IPS-20b (cell line): ENCODE data around the gene PRPF4.
"Not testable (repeated sequence)": the region's sequence is repeated elsewhere in the genome, so short reads cannot be mapped to it uniquely, and the experiment has no call there.

ENCODE experiments used
- H3K27ac ChIP-seq: one replicate; pipeline ENCODE4 v1.5.1; 2013; ENCODE audit warnings: low read length
- H3K27me3 ChIP-seq: 2 replicates; pipeline ENCODE4 v1.6.1; 2013; ENCODE audit warnings: mild to moderate bottlenecking, low read length, inconsistent platforms; ENCODE audit not compliant: insufficient read depth
- H3K36me3 ChIP-seq: 2 replicates; pipeline ENCODE4 v1.6.1; 2013; ENCODE audit warnings: low read depth, mild to moderate bottlenecking, inconsistent platforms, low read length, moderate library complexity; ENCODE audit not compliant: insufficient read depth
- H3K4me1 ChIP-seq: 2 replicates; pipeline ENCODE4 v1.6.1; 2013; ENCODE audit warnings: mild to moderate bottlenecking, control low read depth, inconsistent platforms, low read length, moderate library complexity; ENCODE audit not compliant: insufficient read depth
- H3K4me3 ChIP-seq: 2 replicates; pipeline ENCODE4 v1.5.1; 2013; ENCODE audit warnings: mild to moderate bottlenecking, low read length, inconsistent platforms
- H3K9ac ChIP-seq: 2 replicates; pipeline ENCODE4 v1.6.1; 2013; ENCODE audit warnings: low read depth, mild to moderate bottlenecking, inconsistent platforms, low read length, moderate library complexity
- H3K9me3 ChIP-seq: 2 replicates; pipeline ENCODE4 v1.6.1; 2013; ENCODE audit warnings: mild to moderate bottlenecking, low read depth, low read length, inconsistent platforms; ENCODE audit not compliant: insufficient read depth

The PRPF4 gene

DNA sequence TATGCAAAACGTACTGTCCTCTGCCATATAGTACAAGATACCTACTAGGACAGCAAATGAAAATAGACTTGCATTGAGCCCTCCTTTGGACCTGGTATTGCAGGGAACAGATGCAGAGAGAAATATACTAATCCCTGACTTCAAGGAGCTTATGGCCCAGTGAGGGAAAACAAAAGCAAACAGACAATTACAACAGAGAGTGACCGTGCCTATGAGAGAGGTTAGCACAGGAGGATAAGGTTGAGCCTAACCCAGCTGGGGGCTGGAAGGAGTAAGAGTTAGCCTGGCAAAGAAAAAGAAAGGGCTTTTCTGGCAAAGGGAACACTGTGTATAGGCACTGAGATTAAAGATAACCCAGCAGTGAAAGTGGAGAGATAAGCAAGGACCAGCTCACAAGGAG, 5.6 kb upstream of the PRPF4 start:
- Histone ChIP-seq H3K9ac (no peak overlapping the region), H3K4me3 (no peak overlapping the region), H3K27me3 (no peaks in the 10 kb centered on the region), H3K36me3 (peaks cover 55% of the 10 kb centered on the region), H3K9me3 (no peaks in the 10 kb centered on the region), H3K27ac (no peak overlapping the region), H3K4me1 (no peaks in the 10 kb centered on the region; the same call in 1 of the 2 replicates)

DNA sequence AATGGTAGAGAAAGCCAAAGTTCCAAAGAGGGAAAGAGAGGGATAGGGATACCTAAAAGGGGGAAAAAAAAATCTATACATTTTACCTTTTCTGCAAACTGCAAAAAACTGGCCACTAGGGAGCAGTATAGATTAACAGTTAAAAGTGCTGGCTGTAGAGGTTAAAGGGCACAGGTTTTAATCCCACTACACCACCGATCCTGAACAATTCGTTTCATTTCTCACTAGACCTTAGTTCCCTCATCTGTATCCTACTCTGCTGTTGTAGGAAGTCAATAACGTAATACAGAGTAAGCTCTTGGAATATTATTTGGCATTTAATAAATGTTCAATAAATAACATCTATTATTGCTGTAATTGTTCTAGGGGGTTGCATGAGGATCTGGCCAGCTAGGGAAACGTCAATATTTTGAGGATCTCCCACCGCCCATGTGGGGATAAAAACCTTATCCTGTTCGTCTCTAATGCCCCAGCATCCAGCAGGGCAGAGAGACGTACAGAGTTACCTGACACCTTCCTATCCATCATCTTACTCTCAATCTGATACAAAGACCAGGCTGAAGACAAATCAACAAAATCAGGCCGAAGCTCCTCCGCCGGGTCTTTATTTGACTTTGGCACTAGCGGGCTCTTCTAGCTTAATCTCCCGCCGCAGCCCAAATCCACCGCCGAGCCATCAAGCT, 843 bp upstream of the PRPF4 start:
- no peaks in the 10 kb centered on the region for H3K27me3 ChIP-seq
- H3K36me3 ChIP-seq = peaks cover 63% of the 10 kb centered on the region
- H3K4me1 ChIP-seq = peaks cover 3% of the 10 kb centered on the region; the same call in 1 of the 2 replicates
- peak overlapping the region; percentile 97 for H3K4me3 ChIP-seq
- H3K9me3 ChIP-seq = no peaks in the 10 kb centered on the region
- H3K27ac ChIP-seq = no peak overlapping the region
- H3K9ac ChIP-seq = peak overlapping the region; percentile 98; the same call in 1 of the 2 replicates

DNA sequence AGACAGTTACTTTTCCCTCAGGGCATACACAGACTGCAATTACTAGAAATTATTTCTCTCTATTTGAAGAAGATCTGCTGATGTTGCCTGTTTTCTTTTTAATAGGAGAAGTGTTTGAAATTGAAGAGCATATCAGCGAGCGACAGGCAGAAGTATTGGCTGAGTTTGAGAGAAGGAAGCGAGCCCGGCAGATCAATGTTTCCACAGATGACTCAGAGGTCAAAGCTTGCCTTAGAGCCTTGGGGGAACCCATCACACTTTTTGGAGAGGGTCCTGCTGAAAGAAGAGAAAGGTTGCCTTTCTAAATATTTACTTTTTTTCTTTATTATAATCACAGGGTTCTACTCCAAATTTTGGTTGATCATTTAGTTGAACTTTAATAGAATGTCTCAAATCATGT, 3.4 kb downstream of the PRPF4 start:
- Histone ChIP-seq H3K9me3 (no peaks in the 10 kb centered on the region), H3K36me3 (peaks cover 68% of the 10 kb centered on the region), H3K9ac (no peak overlapping the region), H3K27ac (no peak overlapping the region), H3K4me1 (peaks cover 3% of the 10 kb centered on the region; the same call in 1 of the 2 replicates), H3K4me3 (no peak overlapping the region), H3K27me3 (no peaks in the 10 kb centered on the region)

DNA sequence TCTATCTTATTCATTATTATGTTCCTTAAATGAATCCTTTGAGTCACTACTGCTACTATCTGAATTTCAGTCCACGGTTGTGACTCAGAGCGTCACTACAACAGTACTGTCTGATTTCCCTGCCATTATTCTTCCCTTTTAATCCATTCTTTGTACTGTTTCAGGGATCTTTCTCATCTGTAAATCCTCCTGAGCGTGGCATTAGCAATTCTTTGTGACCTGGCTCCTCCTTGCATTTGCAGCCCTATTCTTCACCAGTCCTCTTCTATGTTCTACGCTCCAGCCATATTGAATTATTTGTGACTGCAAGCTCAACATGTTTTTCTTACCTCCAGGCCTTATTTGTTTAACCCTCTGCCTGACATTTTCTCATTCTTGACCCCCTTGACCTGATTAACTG, 5.9 kb downstream of the PRPF4 start:
- H3K27ac ChIP-seq = no peak overlapping the region
- no peak overlapping the region for H3K9ac ChIP-seq
- H3K36me3 ChIP-seq = peaks cover 90% of the 10 kb centered on the region
- no peak overlapping the region for H3K4me3 ChIP-seq
- no peaks in the 10 kb centered on the region for H3K9me3 ChIP-seq
- no peaks in the 10 kb centered on the region for H3K27me3 ChIP-seq
- no peaks in the 10 kb centered on the region for H3K4me1 ChIP-seq

DNA sequence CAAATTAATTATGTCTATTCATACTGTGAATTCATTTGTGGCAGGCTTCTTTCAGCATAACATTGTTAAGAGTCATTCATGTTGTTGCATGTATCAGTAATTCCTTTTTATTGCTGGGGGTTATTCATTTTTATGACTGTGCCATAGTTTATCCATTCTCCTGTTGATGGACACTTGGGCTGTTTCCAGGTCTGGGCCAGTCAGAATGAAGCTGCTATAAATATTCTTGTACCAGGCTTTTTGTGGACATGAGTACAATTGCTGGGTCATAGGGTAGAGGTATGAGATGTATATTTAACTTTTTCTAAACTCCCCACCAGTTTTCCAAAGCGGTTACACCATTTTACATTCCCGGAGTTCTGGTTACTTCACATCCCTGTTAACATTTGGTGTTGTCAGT, 13.6 kb downstream of the PRPF4 start:
- H3K9ac ChIP-seq = no peak overlapping the region
- no peak overlapping the region for H3K27ac ChIP-seq
- H3K4me3 ChIP-seq = no peak overlapping the region
- H3K36me3 ChIP-seq = peaks cover 97% of the 10 kb centered on the region
- no peaks in the 10 kb centered on the region for H3K27me3 ChIP-seq
- H3K9me3 ChIP-seq = no peaks in the 10 kb centered on the region
- H3K4me1 ChIP-seq = no peaks in the 10 kb centered on the region

DNA sequence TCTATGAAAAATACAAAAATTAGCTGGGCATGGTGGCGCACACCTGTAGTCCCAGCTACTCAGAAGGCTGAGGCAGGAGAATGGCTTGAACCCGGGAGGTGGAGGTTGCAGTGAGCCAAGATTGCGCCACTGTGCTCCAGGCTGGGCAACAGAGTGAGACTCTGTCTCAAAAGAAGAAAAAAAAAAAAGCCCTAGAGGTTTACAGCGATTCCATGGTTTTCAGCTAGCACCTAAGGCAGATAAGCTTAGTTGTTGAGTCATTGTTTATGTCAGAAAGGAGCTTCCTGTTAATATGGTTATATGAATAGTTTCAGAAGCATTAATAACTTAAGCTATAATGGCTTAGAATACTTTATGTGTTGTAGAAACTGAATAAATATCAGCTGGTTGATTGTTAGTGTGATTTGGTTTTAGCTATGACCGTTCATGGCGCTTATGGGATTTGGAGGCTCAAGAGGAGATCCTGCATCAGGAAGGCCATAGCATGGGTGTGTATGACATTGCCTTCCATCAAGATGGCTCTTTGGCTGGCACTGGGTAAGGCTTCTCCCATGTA, 14.7 kb downstream of the PRPF4 start:
- no peak overlapping the region for H3K4me3 ChIP-seq
- H3K4me1 ChIP-seq = no peaks in the 10 kb centered on the region
- H3K27ac ChIP-seq = no peak overlapping the region
- no peaks in the 10 kb centered on the region for H3K27me3 ChIP-seq
- H3K36me3 ChIP-seq = peaks cover 88% of the 10 kb centered on the region
- H3K9me3 ChIP-seq = no peaks in the 10 kb centered on the region
- H3K9ac ChIP-seq = no peak overlapping the region

DNA sequence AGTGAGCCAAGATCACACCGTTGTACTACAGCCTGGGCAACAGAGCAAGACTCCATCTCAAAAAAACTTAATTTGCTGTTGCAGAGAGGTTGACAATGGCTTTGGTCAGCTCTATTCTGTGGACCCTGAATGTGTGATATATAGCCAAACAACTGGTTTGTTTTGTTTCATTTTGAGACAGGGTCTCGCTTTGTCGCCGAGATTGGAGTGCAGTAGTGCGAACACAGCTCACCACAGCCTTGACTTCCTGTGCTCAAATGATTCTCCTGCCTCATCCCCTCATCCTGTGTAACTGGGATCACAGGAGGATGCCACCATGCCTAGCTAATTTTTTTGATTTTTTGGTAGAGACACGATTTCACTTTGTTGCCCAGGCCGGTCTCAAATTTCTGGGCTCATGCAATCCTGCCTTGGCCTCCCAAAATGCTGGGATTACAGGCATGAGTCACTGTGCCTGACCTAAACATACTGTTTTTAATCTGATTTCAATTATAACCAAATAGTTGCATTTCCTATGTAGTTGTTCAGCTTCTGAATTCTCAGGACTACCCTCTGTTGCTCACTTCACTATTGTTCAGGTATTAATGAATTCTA, 17.9 kb downstream of the PRPF4 start:
- Histone ChIP-seq H3K27ac (no peak overlapping the region), H3K4me1 (no peaks in the 10 kb centered on the region), H3K4me3 (no peak overlapping the region), H3K36me3 (peaks cover 58% of the 10 kb centered on the region), H3K27me3 (no peaks in the 10 kb centered on the region), H3K9me3 (no peaks in the 10 kb centered on the region), H3K9ac (no peak overlapping the region)

DNA sequence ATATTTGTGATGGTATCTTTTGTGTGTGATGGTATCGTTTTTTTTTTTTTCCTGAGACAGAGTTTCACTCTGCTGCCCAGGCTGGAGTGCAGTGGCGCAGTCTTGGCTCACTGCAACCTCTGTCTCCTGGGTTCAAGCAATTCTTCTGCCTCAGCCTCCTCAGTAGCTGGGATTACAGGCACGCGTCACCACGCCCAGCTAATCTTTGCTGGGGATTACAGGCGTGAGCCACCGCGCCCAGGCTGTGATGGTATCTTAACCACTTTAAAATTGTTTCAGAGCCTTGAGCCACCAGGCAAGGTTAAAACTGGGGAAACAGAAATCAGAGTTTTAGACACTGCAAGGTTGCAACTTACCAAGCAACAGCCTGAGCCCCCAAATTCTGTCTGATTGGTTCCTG, 20.8 kb downstream of the PRPF4 start:
- H3K9me3 ChIP-seq, H3K9ac ChIP-seq, H3K4me1 ChIP-seq, H3K4me3 ChIP-seq, H3K27ac ChIP-seq, H3K27me3 ChIP-seq: not testable (repeated sequence)
- peaks cover 30% of the 10 kb centered on the region for H3K36me3 ChIP-seq

DNA sequence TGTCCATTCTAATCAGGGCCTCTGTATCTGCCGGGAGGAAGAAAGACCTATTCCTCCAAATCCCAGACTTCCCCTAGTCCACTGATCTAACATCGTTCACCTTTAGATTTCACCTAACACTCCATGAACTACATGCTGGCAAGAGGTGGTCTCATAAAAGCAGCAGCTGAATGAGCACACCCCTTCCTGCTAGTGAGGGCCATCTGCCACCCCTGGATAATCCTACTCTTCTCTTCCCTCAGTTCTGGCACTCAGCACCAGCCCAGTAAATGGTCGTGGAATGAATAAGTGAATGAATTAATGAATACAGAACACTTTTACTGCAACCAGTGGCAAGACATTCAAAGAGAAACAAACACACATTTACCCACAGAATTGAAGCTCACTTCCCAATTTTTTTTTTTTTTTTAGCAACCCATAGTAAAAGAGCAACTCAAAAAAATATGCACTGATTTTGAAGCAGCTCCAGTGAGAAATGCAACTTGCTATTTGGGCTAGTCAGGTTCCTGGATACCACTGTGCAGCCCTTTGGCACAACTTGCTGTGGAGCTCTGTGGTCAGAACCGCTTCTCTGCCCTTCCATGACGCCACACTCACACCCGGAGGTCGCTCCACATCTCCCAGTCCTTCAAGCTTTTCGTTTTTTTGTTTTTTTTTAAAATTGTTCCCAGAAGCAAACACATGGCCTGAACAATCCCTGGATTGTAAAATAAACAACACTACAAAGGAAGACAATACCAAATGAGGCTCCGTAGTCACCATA, 21.5 kb downstream of the PRPF4 start:
- Histone ChIP-seq H3K27me3 (no peaks in the 10 kb centered on the region), H3K36me3 (peaks cover 22% of the 10 kb centered on the region), H3K4me1 (no peaks in the 10 kb centered on the region), H3K4me3 (no peak overlapping the region), H3K27ac (no peak overlapping the region), H3K9ac (no peak overlapping the region), H3K9me3 (no peaks in the 10 kb centered on the region)

DNA sequence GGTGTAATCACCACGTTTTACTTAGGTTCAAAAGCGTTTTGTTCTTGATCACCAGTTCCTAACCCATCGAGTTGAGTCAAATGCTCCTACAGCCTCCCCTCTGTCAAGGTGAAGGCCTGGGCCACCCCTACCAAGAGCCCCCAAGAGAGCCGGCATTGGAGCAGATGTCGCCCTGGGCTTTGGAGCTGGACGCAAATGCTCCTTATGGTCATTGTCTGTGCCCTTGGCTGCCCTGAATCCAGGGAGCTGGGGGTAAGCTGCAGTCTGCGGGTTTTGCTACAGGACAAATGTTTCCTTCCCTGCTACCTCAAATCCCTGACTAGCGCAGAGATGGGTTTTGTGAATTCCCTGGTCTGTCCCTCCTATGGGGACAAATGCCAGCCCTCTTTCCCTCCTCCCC, 22.9 kb downstream of the PRPF4 start:
- Histone ChIP-seq H3K27me3 (no peaks in the 10 kb centered on the region), H3K36me3 (peaks cover 9% of the 10 kb centered on the region), H3K27ac (no peak overlapping the region), H3K9ac (no peak overlapping the region), H3K4me1 (no peaks in the 10 kb centered on the region), H3K4me3 (no peak overlapping the region), H3K9me3 (no peaks in the 10 kb centered on the region)

DNA sequence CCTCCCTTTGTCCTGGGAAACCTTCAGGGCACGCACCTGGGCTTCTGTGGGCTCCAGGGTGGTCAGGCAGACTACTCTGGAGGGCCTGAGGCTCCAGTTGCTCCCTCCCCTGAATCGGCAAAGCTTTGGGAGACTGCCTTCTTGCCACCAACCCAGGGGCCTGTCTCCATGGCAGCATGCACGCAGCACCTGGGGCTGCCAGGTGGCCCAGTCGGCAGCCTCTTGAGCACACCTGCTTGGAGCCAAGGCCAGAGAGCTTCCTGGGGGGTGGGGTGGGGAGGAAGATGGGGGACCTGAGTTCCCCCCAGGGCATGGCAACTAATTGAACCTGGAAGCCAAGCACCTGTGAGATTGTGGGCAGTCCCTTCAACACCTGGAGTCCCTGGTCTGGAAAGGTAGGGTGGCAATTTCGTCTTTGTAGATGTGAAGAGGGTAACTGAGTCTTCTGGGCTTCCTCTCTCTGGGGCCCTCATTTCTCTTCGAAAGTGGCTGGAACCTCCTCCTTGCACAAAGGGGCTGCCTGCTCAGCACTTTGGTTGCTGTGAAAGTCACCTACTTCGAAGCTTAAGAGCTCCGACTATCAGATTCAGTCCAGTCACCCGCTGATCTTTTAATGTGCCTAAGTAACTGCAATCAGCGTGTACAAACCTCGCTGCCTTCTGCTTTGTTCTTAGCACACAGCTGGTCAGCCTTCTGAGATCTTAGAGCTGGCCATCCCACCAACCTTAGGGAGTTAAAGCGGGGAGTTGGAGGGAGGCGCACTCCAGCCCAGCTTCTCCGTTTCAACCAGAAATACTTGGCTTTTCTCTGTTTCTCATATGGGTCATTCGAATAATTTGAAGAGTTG, 23.7 kb downstream of the PRPF4 start:
- Histone ChIP-seq H3K27ac (no peak overlapping the region), H3K36me3 (peaks cover under 1% of the 10 kb centered on the region), H3K9me3 (no peaks in the 10 kb centered on the region), H3K4me3 (no peak overlapping the region), H3K9ac (no peak overlapping the region), H3K27me3 (no peaks in the 10 kb centered on the region), H3K4me1 (no peaks in the 10 kb centered on the region)
